Vagina (tissue), 2 donors: ENCODE measurements around the gene C1orf94.

Source experiments
- CTCF ChIP-seq, 3 experiments: fragments of 450-650 bp in 2 of 3; fragments of 200-600 bp in 1 of 3; sonication (generic) in 1 of 3; IDR thresholded peaks; one replicate each; pipeline ENCODE4 v1.5.1; 2017 to 2019; ENCODE audit warnings: antibody characterized with exemption in 3 of 3, mild to moderate bottlenecking in 2 of 3, moderate library complexity in 2 of 3
- POLR2A ChIP-seq, 2 donors: fragments of 450-650 bp; IDR thresholded peaks; one replicate each; pipeline ENCODE4 v1.6.1; 2017; ENCODE audit warnings: antibody characterized with exemption in 2 of 2, mild to moderate bottlenecking in 2 of 2, moderate library complexity in 2 of 2
- POLR2AphosphoS5 ChIP-seq, 2 donors: sonication (generic); formaldehyde crosslinking; IDR thresholded peaks; one replicate each; pipeline ENCODE4 v1.9.0; 2017; ENCODE audit warnings: antibody characterized with exemption in 2 of 2, mild to moderate bottlenecking in 2 of 2, low read depth in 1 of 2; ENCODE audit not compliant: insufficient read depth in 1 of 2

- TF ChIP-seq POLR2A (IDR thresholded peaks at IDR 0.05) (no peak), CTCF (IDR thresholded peaks at IDR 0.05) (no peak), POLR2AphosphoS5 (IDR thresholded peaks at IDR 0.05; ENCODE audit: insufficient read depth in 1 of 2, low read depth in 1 of 2) (no peak)
These were observed 11.7 kb downstream of the C1orf94 start for GRCh38 chr1:34188418-34188817.
